ELF-1 (cell line): ENCODE measurements around the gene MTSS2.
"Not testable (repeated sequence)": the region's sequence is repeated elsewhere in the genome, so short reads cannot be mapped to it uniquely, and the experiment has no call there.

Experiments
- DNase-seq: peaks from one replicate; pipeline ENCODE4 v3.0.0-alpha.2; 2016; ENCODE audit warnings: low read depth, low spot score

MTSS2 gene

DNA sequence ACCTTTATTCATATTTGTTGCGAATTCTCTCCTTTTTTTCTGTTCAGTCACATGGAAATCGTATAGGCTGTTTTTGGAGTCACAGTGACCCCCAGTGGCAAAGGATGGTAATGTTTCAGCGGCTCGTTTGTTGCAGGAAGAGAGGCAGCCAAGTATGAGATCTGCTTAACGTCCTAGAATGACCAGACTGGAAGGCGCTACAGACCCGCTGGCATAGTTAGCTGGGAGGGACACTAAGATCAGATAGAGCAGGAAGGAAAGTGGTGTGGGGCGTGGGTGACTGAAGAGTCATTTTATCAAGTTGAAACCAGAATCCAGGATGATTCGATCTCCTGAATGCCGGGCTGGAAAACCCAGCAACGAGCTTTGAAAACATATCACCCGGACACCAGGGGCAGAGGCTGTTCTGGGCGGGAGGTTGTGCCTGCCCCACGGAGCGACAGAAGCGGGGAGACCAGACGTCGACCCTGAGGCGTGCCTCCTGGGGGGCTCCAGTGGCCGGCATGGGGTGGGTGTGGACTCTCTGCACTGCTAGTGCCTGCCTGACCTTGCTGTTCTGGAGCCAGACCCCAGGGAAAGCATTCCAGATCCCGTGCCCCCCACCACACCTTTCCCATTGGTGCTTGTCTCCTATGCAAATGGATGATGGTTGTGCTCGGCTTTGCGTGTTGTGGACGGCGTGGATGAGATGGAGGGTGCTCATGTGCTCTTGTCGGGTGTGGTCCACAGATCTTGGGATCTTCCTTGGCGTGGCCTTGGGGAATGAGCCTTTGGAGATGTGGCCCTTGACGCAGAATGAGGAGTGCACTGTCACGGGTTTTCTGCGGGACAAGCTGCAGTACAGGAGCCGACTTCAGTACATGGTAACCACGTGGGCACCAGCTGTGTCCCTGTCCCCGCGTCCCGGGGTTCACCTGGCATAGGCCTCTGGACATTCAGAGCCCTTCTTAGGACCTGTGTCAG, 31.8 kb downstream of the MTSS2 start:
- DNase-seq: peak; percentile 95

DNA sequence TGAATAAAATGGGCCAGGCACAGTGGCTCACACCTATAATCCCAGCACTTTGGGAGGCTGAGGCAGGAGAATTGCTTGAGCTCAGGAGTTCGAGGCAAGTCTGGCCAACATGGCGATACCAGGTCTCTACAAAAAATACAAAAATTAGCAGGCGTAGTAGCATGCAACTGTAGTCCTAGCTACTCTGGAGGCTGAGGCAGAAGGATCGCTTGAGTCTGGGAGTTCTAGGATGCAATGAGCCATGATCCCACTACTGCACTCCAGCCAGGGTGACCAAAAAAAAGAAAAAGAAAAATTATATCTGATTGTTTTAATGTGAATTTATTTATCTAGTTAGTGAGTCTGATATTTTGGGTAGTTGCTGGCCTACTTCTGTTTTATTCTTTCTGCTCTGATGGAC, 32.4 kb downstream of the MTSS2 start:
- DNase-seq: no peak

DNA sequence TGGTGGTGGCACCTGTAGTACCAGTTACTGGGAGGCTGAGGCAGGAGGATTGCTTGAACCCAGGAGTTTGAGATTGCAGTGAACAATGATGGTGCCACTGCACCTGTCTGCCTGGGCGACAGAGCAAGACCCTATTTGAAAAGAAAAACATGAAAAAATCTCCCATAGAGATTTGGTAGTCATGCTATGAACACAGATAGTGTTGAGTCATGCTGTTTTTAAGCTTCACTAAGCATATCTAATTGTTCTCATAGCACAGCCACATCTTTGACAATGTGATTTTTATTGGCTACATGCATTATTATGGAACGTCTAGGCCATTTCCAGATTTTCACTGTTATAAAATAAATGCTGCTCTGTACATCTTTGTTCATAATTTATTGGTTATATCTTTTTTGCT, 33.5 kb downstream of the MTSS2 start:
- no peak for DNase-seq

DNA sequence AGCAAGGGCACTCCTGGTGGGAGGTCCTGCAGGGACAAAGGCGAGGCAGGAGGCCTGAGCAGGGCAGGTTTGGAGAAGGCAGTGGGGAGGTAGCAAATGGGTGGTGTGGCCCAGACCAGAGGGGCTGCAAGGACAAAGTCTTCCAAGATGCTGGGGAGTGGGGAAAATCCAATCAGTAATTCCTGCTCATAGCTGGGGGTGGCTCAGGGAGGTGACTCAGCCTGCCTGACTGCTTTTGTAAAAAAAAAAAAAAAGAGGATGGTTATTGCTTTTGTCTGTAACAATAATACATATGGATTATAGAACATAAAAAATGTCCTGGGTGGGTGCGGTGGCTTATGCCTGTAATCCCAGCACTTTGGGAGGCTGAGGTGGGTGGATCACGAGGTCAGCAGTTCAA, 34.3 kb downstream of the MTSS2 start:
- no peak for DNase-seq

DNA sequence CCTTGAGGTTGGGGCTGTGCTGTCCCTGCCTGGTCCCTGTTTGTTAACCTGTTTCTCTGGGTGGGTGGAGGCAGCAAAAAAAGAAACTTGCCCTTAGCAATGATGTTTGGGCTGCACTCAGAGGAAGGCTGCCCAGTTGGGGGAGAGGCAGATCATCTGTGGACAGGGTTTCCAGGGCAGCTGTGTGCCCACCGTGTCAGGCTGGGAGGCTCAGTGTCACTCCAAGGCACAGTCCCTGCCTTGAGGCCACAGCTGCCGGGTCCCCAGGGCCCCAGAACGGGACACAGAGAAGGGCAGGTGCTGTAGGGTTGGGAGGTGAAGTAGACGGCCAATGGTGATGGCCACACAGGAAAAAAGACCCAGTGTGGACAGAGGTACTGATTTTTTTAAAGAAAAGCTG, 35.6 kb downstream of the MTSS2 start:
- DNase-seq: no peak

DNA sequence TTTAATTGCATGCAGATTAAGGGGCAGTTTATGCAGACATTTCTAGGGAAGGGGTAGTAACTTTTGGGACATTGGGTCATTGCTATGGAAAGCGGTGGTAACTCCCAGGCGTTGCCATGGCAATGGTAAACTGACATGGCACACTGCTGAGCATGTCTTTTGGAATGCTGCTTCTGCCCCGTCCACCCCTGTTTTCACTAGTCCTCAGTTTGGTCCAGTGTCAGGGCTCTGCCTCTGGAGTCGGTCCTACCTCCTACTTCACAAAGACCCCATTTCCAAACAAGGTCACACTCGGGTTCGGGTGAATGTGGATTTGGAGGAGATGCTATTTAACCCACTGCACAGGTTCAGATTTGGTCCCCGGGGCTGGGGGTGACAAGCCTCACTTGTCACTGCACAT, 36.6 kb downstream of the MTSS2 start:
- DNase-seq: no peak

DNA sequence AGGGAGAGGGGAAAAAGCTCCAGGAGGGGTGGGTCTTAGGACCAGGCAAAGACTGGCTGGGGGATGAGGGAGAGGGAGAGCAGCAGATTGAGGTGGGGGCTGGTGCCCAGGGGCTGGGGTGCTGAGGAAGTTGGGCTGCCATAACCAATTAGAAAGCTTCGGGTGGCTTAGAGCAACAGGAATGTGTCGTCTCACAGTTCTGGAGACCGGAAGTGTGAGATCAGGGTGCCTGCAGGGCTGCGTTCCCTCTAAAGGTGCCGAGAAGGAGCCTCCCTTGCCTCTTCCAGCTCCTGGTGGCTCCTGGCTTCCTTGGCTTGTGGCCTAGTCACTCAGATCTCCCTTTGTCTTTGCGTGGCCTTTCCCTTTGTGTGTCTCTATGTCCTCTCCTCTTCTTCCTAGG, 37.2 kb downstream of the MTSS2 start:
- no peak for DNase-seq

DNA sequence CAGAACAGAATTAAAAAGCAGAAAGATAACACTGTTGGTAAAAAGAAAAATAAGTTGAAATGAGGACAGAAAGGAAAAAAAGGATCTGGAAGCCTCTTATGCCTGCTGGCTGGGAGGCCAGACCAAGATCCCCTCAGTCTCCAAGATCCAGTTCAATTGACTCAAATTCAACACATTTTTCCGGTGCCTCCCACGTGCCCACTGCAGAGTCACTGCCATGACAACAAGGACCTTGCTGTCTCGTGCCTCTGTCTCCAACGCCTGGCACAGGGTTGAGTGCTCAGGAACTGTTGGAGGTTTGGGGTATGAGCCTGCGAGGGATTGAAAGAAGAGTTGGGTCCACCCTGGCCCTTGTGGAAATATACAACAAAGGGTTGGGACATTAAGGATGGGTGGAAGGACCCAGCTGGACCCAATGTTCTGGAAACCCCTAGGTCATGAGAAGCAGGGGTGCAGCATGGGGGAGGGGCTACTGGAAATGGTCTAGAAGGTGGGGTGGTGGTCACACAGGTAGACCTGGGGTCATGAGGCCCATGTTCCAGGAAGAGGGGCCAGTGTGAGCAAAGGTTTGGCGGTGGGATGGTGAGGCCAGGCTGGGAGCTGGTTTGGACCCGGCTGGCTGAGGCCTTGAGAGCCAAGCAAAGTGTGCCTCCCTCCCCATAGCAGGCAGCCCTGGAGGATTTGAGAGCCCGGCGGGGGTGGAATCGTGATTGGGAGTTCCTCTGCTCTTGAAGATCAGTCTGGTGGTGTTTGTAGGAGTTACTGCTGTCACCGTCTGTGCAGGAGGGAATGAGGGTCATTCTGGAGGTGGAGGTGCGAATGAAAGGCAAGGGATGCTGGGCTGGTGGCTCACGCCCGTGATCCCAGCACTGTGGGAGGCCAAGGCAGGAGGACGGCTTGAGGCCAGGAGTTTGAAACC, 38.2 kb downstream of the MTSS2 start:
- DNase-seq: no peak

DNA sequence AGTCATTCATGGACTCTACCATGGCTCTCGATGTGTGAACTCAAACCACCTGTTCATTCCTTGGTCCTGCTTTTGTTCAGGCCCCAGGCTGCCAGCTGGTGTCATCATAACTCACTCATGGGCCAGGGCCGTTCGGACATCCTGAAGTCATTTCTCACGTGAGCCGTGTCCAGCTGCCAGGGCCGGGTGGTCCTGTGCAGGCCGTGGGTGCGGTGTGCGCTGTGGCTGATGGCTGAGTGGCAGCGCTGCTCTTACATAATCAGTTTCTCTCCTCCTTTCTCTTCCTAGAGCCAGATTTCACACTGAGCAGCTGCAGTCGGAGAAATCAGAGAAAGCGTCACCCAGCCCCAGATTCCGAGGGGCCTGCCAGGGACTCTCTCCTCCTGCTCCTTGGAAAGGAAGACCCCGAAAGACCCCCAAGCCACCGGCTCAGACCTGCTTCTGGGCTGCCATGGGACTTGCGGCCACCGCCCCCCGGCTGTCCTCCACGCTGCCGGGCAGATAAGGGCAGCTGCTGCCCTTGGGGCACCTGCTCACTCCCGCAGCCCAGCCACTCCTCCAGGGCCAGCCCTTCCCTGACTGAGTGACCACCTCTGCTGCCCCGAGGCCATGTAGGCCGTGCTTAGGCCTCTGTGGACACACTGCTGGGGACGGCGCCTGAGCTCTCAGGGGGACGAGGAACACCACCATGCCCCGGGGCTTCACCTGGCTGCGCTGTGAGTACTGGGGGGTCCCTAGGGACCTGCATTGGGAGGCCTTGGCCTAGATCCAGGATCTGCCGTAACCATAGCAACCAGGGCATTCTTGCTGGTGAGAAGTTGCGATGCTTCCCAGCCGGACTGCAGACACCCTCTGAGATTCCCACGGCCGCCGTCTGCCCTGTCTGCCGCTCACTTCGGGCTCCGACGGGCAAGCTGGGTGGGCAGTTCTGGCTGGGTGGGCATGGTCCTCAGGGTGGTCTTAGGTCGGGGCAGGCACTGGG, 39.3 kb downstream of the MTSS2 start, which contains the start of gene IL34:
Gene IL34 (plus strand): TSS at position 300 of the 982 bp plus-strand sequence. CDS start 389 bp downstream, at position 689.
- peak; percentile 50 for DNase-seq

DNA sequence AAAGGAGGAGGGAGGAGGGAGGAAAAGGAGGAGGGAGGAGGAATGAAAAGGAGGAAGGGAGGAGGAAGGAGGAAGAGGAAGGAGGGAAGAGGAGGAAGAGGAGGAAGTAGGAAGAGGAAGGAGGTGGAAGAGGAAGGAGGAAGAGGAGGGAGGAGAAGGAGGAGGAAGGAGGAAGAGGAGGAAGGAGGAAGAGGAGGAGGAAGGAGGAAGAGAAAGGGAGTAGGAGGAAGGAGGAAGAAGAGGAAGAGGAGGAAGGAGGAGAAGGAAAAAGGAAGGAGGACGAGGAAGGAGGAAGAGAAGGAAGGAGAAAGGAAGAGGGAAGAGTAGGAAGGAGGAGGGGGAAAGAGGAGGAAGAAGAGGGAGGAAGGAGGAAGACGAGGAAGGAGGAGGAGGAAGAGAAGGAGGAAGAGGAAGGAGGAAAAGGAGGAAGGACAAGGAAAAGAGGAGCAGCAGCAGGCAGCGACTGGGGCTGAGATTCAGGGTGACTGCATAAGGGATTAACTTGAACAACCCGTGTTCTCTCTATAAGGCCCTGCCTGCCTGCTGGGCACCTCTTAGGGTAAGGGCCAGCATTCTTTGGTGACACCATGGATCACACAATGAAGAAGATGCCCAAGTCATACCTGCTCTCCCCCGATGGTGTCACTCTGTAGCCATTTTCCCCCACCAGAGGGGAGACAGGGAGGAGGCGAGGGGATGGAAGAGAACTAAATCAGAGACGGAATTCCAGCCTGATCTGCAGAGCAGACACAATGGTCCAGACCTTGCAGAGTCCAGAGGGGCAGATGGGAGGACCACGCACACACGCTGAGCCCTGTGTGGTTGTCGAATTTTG, 40.9 kb downstream of the MTSS2 start:
- no peak for DNase-seq

DNA sequence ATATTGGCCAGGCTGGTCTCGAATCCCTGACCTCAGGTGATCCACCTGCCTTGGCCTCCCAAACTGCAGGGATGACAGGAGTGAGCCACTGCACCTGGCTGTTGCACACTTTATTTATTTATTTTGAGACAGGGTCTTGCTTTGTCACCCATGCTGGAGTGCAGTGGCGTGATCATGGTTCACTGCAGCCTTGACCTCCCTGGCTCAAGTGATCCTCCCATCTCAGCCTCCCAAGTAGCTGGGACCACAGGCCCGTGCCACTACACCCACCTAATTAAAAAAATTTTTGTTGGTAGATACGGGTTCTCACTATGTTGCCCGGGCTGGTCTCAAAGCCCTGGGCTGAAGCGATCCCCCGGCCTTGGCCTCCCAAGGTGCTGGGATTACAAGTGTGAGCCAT, 42.6 kb downstream of the MTSS2 start:
- not testable (repeated sequence) for DNase-seq

DNA sequence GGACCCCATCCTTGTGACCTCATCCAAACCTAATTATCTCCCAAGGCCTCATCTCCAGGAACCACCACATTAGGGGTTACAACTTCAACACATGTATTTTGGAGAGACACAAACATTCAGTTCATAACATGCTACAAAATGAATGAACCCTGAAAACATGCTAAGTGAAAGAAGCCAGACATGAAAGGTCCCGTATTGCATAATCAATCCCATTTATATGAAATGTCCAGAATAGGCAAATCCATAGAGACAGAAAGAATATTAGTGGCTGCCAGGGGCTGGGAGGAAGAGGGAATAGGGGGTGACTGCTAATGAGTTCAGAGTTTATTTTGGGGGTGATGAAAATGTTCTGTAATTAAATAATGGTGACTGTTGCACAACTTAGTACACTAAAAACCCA, 43.2 kb downstream of the MTSS2 start:
- no peak for DNase-seq

DNA sequence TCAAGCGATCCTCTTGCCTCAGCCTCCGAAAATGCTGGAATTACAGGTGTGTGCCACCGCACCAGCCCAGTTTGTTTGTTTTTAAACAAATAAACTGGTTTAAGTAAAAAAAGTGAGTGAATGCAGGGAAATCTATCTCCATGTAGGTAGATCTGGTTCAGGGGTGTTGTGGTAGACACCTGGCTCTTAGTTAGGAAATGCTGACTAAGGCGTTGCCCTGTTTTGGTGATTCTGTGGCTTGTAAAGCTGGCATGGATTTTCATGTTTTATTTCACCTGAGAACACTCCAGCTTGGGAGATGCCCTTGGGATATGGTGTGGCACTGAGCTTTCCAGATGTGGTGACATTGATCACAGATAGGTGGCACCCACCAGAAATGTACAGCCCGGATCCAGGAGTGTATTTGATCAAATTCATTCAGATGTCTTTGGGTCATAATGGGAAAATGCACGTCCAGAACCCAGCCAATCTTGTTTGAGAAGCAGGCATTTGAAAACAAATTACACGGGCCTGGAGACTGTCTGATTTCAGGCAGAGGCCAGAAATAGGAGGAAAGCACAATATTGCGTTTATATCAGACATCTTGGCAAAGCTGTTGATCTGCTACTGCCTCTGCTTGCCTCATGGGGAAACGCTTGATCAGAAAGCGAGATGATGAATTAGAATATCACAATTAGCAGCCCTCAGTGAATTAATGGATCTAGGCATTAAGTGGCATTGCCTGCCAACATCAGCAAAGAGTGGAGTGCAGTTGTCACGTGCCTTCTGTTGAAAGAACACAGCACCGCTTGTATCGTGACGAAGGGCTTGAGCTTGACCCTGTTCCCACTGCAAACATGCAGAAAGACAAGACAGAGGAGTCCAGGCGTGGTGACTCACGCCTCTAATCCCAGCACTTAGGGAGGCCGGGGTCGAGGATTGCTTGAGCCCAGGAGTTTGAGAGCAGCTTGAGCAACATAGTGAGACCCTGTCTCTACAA, 46.8 kb downstream of the MTSS2 start:
- peak; percentile 69 for DNase-seq
